ENCODE results near the gene KAT7. TPM values are rescaled to one million over a fixed set of nuclear protein-coding genes. Genes with fewer than 3 reads are reported as not detected.

KAT7 gene
- total RNA-seq, 1 donor from 2014 or later, result 93.5 TPM

DNA sequence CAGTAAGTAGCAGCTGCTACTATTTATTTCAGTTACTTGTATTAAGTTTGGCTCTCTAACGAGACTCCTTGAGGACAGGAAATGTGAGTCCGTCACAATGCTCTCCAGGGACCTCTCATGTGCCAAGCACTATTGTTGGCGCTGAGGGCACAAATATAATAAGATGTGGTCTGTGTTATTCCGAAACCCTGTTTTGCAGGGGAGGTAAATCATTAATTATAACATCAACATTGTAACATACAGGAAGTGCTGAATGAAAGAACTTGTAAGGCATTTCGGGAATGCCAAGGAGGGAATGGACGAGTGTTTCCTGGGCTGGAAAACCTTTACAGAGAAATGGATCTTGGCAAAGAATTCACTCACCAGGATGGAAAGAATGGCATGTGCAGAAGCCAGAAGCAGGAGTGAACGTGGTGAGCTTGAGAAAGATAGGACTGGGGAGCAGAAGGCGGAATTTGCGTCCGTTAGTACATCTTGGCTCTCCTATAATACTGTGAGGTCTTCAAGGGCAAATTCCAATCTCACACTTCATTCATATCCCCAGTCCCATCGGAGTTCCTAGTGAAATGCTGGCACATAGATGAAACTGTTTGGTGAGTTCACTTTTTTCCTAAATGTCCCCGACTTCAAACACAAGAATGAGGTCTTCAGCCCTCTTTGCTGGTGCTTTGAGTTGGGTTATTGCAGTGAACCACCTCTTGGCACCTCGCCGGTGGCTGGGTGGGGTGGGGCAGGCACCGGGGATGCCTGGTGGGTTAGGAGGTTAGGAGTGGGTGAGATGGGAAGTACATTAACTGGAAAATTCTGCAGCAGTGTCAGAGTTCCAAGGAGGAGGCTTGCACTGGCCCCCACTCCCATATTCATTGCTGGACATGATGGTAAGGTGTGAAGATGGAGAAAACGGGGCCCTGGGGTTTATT lies 47.9 kb downstream of the KAT7 start:
- Mint-ChIP-seq H3K4me3 (no peak overlapping the region), H3K9me3 (no peaks in the 10 kb centered on the region), H3K27ac (ENCODE audit: unreplicated experiment) (no peak overlapping the region), H3K4me1 (no peaks in the 10 kb centered on the region), H3K36me3 (ENCODE audit: low read depth) (peaks cover 21% of the 10 kb centered on the region), H3K27me3 (ENCODE audit: low read depth) (no peaks in the 10 kb centered on the region)
- DNase-seq (ENCODE audit: low read depth, low spot score), result no peak
- TF ChIP-seq, protein P1, sequence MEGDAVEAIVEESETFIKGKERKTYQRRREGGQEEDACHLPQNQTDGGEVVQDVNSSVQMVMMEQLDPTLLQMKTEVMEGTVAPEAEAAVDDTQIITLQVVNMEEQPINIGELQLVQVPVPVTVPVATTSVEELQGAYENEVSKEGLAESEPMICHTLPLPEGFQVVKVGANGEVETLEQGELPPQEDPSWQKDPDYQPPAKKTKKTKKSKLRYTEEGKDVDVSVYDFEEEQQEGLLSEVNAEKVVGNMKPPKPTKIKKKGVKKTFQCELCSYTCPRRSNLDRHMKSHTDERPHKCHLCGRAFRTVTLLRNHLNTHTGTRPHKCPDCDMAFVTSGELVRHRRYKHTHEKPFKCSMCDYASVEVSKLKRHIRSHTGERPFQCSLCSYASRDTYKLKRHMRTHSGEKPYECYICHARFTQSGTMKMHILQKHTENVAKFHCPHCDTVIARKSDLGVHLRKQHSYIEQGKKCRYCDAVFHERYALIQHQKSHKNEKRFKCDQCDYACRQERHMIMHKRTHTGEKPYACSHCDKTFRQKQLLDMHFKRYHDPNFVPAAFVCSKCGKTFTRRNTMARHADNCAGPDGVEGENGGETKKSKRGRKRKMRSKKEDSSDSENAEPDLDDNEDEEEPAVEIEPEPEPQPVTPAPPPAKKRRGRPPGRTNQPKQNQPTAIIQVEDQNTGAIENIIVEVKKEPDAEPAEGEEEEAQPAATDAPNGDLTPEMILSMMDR (conservative IDR thresholded peaks at IDR 0.05), result no peak

DNA sequence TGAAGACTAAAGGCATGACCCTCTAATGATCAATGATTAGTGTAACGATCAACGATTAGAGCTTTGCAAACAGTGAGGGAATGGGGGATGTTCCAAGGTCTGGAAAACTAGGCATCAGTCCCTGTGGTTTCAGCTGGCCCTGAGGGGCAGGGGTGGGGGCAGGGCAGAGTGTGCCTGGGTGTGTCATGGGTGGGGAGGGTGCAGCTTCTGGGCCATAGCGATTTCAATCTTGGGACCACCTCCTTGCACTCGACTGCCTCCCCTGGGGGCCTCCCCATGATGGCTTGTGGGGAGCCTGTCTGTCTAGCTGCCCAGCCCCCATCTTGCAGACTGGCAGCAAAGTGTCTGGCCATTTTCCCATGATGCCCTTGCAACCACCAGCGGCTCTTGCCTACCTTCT lies 51.0 kb downstream of the KAT7 start:
- Mint-ChIP-seq H3K4me1 (no peaks in the 10 kb centered on the region), H3K9me3 (no peaks in the 10 kb centered on the region), H3K27me3 (ENCODE audit: low read depth) (no peaks in the 10 kb centered on the region), H3K4me3 (no peak overlapping the region), H3K27ac (ENCODE audit: unreplicated experiment) (no peak overlapping the region), H3K36me3 (ENCODE audit: low read depth) (peaks cover under 1% of the 10 kb centered on the region)
- TF ChIP-seq, protein P1 (conservative IDR thresholded peaks at IDR 0.05), result no peak
- no peak for DNase-seq (ENCODE audit: low read depth, low spot score)

DNA sequence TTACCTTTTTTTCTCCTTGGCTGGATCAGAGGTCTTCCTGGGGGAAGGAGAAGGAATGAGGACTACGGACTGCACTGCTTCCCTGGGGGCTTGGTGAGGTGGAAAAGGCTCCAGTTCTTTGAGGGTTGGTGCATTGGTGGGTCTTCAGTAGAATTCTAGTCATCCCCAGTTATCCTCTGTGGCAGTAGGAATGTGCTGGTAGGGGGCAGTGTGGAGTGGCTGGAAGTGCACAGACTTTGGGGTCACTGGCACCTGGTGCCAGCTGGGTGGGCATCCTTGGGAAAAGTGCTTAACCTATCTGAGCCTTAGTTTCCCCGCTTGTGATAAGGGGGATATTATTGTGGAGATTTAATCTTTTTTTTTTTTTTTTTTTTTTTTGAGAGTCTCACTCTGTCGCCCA lies 53.1 kb downstream of the KAT7 start:
- DNase-seq (ENCODE audit: low read depth, low spot score), result no peak
- H3K36me3 Mint-ChIP-seq (ENCODE audit: low read depth), result no peaks in the 10 kb centered on the region
- no peaks in the 10 kb centered on the region for H3K4me1 Mint-ChIP-seq
- H3K4me3 Mint-ChIP-seq, result no peak overlapping the region
- H3K27me3 Mint-ChIP-seq (ENCODE audit: low read depth), result no peaks in the 10 kb centered on the region
- TF ChIP-seq, protein P1 (conservative IDR thresholded peaks at IDR 0.05), result no peak
- H3K27ac Mint-ChIP-seq (ENCODE audit: unreplicated experiment), result no peak overlapping the region
- no peaks in the 10 kb centered on the region for H3K9me3 Mint-ChIP-seq

DNA sequence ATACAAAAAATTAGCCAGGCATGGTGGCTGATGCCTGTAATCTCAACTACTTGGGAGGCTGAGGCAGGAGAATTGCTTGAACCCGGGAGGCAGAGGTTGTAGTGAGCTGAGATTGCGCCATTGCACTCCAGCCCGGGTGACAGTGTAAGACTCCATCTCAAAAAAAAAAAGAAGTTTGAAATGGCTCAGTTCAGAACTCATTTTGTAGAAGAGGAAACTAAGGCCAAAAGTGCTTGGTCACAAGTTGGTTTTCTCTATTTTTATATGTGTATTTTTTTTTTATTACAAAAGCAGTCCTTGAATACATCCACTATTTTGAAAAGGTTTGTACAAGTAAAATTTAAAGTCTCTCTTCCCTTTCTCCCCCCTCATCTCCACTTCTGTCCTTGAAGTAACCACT lies 53.9 kb downstream of the KAT7 start:
- Mint-ChIP-seq H3K9me3 (no peaks in the 10 kb centered on the region), H3K4me3 (no peak overlapping the region), H3K27ac (ENCODE audit: unreplicated experiment) (no peak overlapping the region), H3K4me1 (no peaks in the 10 kb centered on the region), H3K27me3 (ENCODE audit: low read depth) (no peaks in the 10 kb centered on the region), H3K36me3 (ENCODE audit: low read depth) (no peaks in the 10 kb centered on the region)
- TF ChIP-seq, protein P1 (conservative IDR thresholded peaks at IDR 0.05), result no peak
- no peak for DNase-seq (ENCODE audit: low read depth, low spot score)

DNA sequence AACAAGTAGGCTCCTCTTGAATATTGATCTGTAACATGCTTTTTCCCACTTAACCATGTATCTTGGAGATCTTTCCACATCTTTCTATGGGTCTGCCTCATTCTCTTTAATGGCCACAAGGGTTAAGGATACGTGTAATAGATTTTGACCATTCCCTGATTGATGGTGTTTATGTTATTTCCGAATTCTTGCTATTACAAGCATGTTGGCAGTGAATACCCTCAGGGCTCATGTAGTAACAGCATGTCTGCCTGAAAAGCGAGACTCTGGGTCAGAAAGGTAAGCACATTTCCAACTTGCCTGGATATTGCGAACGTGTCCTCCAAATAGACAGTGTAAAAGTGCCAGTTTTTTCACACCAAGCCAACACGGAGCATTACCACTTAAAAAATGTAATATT lies 54.4 kb downstream of the KAT7 start:
- Mint-ChIP-seq H3K4me1 (no peaks in the 10 kb centered on the region), H3K27ac (ENCODE audit: unreplicated experiment) (no peak overlapping the region), H3K27me3 (ENCODE audit: low read depth) (no peaks in the 10 kb centered on the region), H3K4me3 (no peak overlapping the region), H3K36me3 (ENCODE audit: low read depth) (no peaks in the 10 kb centered on the region), H3K9me3 (no peaks in the 10 kb centered on the region)
- no peak for DNase-seq (ENCODE audit: low read depth, low spot score)
- TF ChIP-seq, protein P1 (conservative IDR thresholded peaks at IDR 0.05), result no peak
